Omental fat pad (tissue), 4 donors: ENCODE data around the gene NKD2. TPM values are rescaled to one million over a fixed set of nuclear protein-coding genes. Genes with fewer than 3 reads are reported as not detected.

Source experiments
- ATAC-seq: fragments of 150-250 bp; one replicate; pipeline ENCODE4 v1.9.1; 2016; ENCODE audit warnings: mild to moderate bottlenecking, moderate library complexity; ENCODE audit not compliant: low FRiP score
- DNase-seq: peaks from one replicate; pipeline ENCODE4 v3.0.0-alpha.2; 2019; ENCODE audit warnings: low spot score
- total RNA-seq, 4 donors: library from RNA; depleted of rRNA; stranded (reverse); fragments of >200 nt; gene quantifications; one replicate each; pipeline ENCODE4 v1.1.0, GENCODE V29; 2016
- TF ChIP-seq, protein P1 (sequence below), 3 donors: fragments of 450-650 bp; IDR thresholded peaks; one replicate each; pipeline ENCODE4 v1.5.1; 2016 to 2017; ENCODE audit warnings: antibody characterized with exemption in 3 of 3, mild to moderate bottlenecking in 3 of 3, moderate library complexity in 2 of 3

The NKD2 gene
- total RNA-seq, 4 donors from 2014 or later = 1.1 to 7.1 (median 1.8) TPM

DNA sequence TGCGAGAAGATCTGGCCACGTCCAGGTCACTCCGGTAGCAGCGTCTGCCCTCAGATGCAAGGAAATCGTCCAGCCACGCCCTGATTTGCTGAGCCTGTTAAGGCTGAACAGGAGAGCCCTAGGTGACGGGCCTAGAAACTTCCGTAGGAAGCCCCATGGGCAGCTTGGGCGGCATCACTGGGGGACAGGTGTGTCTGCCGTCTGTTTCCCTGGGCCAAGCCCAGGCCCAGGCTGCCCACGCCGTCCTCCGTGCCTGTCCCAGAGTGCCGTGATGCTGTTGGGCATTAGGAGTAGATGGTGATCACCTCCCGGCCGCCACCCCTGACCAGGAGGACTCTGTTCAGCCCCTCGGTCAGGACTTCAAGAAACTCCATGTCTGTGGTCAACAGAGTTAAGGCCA is 43.5 kb downstream of the NKD2 start:
- ATAC-seq = no peak
- TF ChIP-seq, protein P1, sequence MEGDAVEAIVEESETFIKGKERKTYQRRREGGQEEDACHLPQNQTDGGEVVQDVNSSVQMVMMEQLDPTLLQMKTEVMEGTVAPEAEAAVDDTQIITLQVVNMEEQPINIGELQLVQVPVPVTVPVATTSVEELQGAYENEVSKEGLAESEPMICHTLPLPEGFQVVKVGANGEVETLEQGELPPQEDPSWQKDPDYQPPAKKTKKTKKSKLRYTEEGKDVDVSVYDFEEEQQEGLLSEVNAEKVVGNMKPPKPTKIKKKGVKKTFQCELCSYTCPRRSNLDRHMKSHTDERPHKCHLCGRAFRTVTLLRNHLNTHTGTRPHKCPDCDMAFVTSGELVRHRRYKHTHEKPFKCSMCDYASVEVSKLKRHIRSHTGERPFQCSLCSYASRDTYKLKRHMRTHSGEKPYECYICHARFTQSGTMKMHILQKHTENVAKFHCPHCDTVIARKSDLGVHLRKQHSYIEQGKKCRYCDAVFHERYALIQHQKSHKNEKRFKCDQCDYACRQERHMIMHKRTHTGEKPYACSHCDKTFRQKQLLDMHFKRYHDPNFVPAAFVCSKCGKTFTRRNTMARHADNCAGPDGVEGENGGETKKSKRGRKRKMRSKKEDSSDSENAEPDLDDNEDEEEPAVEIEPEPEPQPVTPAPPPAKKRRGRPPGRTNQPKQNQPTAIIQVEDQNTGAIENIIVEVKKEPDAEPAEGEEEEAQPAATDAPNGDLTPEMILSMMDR (IDR thresholded peaks at IDR 0.05) = no peak
- DNase-seq = no peak

DNA sequence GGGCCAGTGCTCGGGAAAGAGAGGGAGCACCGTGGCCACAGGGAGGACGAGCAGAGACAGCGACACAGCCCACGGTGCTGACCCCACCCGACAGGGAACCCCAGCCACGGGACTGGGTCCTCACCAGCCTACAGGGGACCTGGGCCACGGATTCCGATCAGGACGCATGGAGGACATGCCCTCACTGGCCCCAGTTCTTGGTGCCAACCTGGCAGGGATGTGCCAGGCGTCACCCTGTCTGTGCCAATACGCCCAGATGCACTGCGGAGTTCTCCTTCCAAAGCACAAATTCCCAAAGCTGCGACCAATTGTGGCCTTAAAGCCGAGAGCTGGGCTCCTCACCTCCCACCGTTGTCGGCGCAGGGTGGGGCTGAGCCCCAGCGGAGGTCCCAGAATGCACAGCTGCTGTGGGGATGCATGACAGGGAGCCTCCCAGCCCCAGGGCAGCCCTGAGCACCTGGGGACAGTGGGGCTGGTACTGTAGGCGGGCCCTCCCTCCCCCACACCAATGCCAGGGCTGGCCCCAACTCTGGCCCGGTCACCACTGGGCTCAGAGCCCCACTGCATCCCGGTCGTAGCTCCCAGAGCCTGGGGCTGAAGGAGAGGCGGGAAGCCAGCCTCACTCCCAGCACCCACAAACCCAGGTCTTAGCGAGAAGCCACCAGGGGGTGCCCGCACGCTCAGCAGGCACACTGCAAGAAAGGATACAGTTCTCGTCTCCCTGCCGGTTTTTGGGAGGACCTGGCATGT is 44.2 kb downstream of the NKD2 start:
- DNase-seq = no peak
- TF ChIP-seq, protein P1 (IDR thresholded peaks at IDR 0.05) = no peak
- no peak for ATAC-seq

DNA sequence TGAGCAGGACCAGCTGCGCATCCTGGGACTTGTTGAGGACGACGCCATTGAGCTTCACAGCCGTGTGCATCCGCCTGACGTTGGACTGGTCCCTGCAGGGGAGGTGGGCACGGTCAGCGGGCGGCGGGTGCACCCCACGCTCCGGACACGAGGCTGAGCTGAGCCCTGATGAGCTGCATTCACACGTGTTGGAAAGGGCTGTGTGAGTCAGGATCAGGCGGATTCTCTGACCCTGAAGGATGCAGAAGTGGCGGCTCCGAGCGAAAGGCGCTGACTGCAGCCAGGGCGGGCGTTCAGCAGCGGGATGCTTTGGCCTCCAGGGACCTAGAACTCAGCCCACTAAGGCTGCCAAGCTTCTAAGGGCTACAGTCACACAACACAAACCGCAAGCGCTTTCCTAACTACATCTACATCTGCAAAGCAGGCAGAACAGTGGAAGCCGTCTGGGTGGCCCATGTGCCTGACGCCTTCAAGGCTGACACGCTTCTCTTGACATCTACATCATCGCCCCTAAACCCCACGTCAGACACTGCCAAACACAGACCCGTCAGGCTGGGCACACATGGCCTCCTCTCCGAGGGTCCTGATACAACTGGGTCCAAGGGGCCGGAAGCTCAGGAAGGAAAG is 44.9 kb downstream of the NKD2 start:
- DNase-seq (no peak), ATAC-seq (no peak)
- TF ChIP-seq, protein P1 (IDR thresholded peaks at IDR 0.05) = no peak

DNA sequence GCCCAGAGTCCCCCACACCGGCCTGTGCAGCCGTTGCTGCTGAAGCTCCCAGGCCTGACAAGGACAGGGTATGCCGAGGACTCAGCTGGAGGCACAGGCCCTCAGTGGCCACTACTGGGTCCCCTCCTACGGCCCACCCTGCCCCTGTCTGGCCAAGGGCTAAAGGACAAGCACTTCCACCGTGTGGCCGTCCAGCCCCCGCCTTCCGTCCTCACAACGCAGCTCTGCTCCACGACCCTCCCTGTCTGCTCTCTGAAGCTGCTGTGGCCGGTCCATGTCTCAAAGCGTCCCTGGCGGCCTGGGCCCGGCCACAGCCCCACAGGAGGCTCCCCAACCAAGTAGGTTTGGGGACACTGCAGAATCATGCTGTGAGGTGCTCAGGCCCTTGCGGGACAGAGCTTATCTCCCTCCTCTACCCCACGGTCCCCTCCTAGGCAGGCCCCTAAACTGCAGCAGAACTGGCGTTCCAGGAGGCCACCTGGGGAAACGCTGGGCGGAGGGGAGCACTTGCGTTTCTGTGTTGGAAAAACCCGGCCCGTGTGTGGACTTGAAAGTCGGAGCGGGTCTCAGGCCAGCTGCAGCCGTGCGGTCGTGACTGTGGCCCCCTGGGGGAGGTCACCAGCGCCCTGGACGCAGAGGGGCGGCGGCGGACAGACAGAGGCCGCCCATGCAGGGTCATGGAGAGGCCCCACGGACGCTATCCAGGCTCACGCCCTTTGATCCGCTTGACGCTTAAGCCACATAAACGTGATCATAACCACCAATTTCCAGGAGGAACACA is 45.6 kb downstream of the NKD2 start:
- DNase-seq (no peak), ATAC-seq (no peak)
- TF ChIP-seq, protein P1 (IDR thresholded peaks at IDR 0.05) = no peak

DNA sequence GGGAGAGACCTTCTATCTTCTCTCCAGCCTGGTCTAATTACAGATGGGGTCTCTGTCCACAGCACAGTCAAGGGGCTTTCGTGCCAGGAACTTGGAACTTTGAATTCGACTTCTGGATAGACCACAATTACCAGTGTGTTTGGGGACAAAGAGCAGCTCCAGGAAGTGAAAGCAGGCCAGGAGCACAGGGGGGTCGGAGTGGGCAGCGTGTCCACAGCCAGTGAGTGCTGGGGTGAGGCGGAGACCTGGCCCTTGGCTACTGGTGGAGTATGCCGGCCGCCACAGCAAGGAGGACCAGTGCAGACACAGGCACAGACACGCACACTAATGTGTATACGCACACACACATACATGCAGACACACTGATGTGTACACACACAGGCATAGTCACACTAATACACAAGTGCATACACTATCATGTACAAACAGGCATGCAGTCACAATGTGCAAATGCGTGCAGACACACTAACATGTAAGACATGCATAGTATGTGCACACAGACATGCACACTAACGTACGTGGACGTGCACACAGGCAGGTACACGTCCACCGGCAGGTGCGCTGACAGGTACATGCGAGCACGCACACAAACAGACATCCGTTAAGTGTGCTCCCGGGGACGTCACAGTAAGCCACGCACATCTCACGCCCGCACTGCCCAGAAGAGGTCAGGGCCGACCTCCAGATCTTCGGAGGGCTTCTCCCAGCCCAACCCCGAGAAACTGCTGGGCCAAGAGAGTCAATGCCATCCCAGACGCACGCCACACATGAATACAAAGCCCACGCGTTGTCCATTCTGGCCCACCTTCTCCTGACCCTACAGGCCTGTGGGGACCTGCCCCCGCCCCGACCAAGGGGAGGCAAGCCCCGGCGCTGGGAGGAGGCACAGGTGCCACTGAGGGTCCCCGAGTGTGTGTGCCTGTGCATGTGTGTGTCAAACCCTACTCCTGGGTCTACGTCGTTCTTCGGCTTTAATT is 46.5 kb downstream of the NKD2 start:
- TF ChIP-seq, protein P1 (IDR thresholded peaks at IDR 0.05) = no peak
- ATAC-seq = no peak

DNA sequence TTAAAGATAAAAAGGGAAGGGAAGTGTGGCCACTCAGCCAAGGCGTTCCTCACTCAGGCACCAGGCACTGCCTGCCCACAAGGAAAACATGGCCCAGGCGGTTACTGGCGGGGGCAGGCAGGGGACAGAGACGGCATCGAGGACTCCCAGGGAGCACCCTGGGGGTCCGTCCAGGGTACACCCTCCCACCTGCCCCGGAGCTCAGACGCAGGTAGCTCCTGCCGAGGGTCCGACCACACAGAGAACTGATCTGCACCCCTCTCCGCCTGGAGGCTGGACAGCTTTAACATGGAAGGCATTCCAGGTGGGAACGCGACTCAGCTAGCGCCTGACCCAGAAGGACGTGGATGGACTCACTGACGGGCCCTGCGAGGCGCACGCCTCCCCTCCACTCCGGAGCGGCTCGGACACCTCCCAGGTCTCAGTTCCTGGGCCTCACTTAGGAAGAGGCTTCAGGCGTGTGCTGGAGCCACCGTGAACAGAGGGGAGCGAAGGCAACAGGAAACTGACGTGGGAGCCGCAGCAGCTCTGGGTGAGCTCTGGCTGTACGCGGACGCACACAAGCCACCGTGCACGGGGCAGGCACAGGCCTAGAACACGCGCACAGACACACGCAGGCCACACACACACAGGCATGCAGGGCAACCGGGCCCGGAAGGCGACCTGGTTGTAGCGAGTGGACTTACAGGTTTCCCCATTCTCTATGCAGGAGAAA is 47.5 kb downstream of the NKD2 start:
- TF ChIP-seq, protein P1 (IDR thresholded peaks at IDR 0.05) = no peak
- ATAC-seq (no peak), DNase-seq (no peak)

More for the DNA sequence above, 46.5 kb downstream of the NKD2 start:
- DNase-seq = no peak
